Mucosa of gallbladder (tissue), 1 donor: ENCODE results near the gene HLA-B. TPM values are rescaled to one million over a fixed set of nuclear protein-coding genes. Genes with fewer than 3 reads are reported as not detected.
A peak's percentile ranks its signal among the peaks of the same experiment; 100 is the strongest.

Experiments used
- DNase-seq: peaks from one replicate; pipeline ENCODE4 v3.0.0-alpha.2; 2020; ENCODE audit warnings: low spot score
- total RNA-seq: library from RNA; stranded (reverse); gene quantifications from one replicate; pipeline ENCODE4 v1.2.1, GENCODE V29; 2021
- donor health status: DM: no; HTN: no; CAD: no.

The HLA-B gene
- total RNA-seq, 1 donor from 2014 or later: 1,432 TPM

- no peak for DNase-seq
Observed at GRCh38 chr6:31352683-31353383, 4.1 kb downstream of the HLA-B start.

- no peak for DNase-seq
Observed at GRCh38 chr6:31352310-31352682, 4.7 kb downstream of the HLA-B start.

- DNase-seq: no peak
Observed at GRCh38 chr6:31351401-31352309, 5.3 kb downstream of the HLA-B start.

- DNase-seq: no peak
Observed at GRCh38 chr6:31351033-31351380, 6.0 kb downstream of the HLA-B start.

GRCh38 chr6:31350196-31351032, 6.6 kb downstream of the HLA-B start:
- no peak for DNase-seq

GRCh38 chr6:31349301-31349700, 7.7 kb downstream of the HLA-B start:
- no peak for DNase-seq

- DNase-seq: no peak
Observed at GRCh38 chr6:31345026-31345730, 11.8 kb downstream of the HLA-B start.

GRCh38 chr6:31340228-31340627, 16.8 kb downstream of the HLA-B start:
- DNase-seq: no peak

- no peak for DNase-seq
Observed at GRCh38 chr6:31339210-31339609, 17.8 kb downstream of the HLA-B start.

GRCh38 chr6:31336896-31337496, 20.0 kb downstream of the HLA-B start:
- no peak for DNase-seq

- DNase-seq: no peak
Observed at GRCh38 chr6:31332637-31333602, 24.1 kb downstream of the HLA-B start.

GRCh38 chr6:31328355-31328960, 28.5 kb downstream of the HLA-B start:
- no peak for DNase-seq

GRCh38 chr6:31321820-31322219, 35.2 kb downstream of the HLA-B start:
- DNase-seq: no peak

GRCh38 chr6:31321005-31321707, 35.8 kb downstream of the HLA-B start:
- DNase-seq: no peak

- no peak for DNase-seq
Observed at GRCh38 chr6:31317036-31317435, 39.9 kb downstream of the HLA-B start.

GRCh38 chr6:31309641-31310040, 47.3 kb downstream of the HLA-B start:
- no peak for DNase-seq

GRCh38 chr6:31308845-31309175, 48.2 kb downstream of the HLA-B start:
- no peak for DNase-seq

GRCh38 chr6:31308050-31308844, 48.7 kb downstream of the HLA-B start:
- peak; percentile 80 for DNase-seq
